ENCODE data around the gene FRMD4A.

GRCh38 chr10:13899941-13900340, 430.8 kb downstream of the FRMD4A start:
- no peak for TF ChIP-seq SIN3A (IDR thresholded peaks at IDR 0.05; ENCODE audit: low read depth, low read length)
- no peak for TF ChIP-seq NFXL1 (IDR thresholded peaks at IDR 0.05; ENCODE audit: borderline replicate concordance)

Measured in GM12878 (cell line).